IPS DF 4.7 (cell line): ENCODE results near the gene CATSPERB.
"Not testable (repeated sequence)": the region's sequence is repeated elsewhere in the genome, so short reads cannot be mapped to it uniquely, and the experiment has no call there.

Source experiments
- DNase-seq: peaks from one replicate; pipeline ENCODE4 v3.0.0-alpha.2; 2013; ENCODE audit warnings: low spot score; ENCODE audit errors: extremely low read depth

CATSPERB gene

DNA sequence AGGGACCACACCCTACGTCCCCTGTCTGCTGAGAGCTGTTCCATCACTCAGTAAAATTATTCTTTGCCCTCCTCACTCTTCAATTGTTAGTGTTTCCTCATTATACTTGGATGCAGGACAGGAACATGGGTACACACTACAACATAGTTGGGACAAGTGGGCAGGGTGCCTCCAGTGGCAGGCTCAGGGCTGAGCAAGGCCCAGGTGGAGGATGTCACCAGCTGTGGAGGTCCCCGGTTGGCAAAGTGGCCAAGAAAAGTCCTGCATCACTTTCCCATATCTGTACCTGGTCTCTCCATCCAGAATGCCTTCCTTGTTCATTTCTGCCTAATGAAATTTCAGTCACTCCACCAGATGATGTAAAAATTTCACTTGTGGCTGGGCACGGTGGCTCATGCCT, 149.1 kb downstream of the CATSPERB start:
- no peak for DNase-seq

DNA sequence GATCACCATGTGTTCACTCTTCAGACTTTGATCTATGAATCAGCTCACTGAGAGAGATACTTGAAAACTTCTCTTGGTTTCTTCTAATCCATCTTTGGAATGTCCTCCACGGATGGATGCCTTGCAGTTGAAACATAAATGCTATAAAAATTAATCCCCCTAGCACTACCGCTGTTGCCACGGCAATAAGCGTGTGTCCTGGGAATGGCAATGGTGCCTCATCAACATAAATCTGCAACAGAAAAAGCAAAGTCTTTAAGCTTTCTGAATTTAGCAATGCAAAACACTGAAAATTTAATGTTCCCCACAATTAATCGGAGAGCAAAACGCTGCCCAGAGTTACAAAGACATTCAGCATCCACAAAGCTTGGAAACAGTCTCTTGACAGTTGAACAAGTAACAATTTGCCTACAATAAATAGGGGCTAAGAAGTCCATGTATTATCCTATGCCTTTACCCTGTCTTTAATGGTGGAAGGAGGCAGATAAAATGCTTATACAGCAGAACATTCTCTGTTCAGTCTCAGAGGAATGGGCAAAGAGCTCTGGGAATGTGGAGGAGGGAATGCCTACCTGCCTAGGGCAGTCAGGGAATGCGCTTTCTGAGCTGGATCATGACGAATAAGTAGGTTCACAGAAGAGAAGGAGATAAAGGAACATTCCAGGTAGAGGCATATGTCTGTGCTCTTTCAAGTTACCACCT, 150.9 kb downstream of the CATSPERB start:
- DNase-seq = no peak

DNA sequence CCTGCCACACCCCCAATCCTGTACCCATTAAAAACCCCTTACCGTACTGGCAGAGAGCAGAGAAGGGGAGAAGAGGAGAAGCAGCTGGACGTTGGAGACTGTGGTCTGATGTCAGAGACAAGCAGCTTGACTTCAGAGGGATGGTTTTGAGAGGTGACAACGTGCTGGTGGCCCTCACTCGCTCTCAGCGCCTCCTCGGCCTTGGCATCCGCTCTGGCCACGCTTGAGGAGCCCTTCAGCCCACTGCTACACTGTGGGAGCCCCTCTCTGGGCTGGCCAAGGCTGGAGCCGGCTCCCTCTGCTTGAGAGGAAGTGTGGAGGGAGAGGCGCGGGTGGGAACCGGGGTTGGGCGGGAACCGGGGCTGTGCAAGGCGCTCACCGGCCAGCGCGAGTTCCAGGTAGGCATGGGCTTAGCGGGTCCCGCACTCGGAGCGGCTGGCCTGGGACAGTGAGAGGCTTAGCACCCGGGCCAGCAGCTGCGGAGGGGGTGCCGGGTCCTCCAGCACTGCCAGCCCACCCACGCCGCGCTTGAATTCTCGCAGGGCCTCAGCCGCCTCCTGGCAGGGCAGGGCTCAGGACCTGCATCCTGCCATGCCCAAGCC, 154.2 kb downstream of the CATSPERB start:
- no peak for DNase-seq

DNA sequence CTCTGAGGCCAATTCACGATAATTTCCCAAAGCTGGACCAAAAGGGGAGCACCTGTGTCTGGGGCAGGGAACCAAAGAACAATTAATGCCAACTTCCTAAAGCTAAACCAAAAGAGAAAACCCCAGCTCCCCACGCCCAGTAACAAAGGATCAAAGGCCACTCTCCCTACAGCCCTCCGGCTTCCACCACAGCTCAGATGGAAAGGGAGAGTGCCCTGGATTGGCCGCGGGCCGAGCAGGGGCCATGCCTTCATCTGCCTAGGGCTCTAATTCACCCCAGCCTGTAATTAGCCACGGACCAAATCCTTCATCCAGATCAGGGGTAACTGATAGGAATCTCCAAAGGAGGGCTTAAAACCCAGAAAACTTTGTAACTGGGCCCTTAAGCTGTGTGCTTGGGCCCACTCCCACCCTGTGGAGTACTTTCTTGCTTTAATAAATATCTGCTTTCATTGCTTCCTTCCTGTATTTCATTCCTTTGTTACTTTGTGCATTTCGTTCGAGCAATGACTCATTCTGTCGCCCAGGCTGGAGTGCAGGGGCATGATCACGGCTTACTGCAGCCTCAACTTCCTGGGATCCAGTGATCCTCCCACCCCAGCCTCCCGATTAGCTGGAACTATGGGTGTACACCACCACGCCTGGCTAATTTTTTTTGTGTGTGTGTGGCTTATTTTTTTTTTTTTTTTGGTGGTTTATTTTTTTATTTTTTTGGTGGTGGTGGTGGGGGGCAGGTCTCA, 156.2 kb downstream of the CATSPERB start:
- no peak for DNase-seq

DNA sequence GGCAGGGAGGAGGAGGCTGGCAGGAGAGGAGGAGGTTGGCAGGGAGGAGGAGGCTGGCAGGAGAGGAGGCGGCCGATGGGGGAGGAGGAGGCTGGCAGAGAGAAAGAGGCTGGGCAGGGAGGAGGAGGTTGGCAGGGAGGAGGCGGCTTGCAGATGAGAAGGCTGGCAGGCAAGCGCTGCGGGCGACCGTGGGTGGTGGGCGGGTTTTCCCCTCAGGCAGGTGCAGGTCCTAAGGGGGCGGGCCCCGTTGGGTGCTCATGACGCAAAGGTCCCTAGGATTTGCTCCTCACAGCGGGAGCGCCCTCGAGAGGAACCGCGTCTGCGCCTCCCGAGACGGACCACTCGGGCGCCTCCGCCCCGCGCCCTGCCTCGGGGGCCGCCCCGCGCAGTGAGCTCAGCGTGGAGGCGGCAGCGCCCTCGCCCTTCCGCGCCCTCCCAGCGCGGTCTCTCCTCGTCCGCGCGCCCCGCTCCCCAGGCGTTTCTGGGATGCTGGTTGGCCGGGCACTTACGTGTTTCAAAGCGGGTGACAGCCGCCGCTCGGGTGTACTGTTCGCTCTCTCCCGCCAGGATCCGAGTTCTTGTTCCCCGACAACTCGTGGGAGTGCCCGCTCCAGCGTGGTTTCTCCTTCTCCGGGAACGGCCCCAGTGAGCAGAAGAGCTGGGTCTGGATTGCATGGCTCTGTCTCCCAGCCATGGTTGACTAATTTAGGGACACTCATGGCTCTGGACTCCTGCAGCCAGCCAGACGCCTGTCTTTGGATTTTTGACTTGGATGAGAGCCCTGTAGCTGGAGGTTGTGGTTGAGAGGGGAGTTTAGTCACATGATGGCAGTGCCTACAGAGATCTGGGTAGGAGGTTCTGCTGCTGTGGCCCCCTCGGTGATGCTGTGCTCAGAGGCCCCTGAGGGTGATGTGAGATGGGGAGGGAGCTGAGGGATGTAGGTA, 157.7 kb downstream of the CATSPERB start:
- no peak for DNase-seq

DNA sequence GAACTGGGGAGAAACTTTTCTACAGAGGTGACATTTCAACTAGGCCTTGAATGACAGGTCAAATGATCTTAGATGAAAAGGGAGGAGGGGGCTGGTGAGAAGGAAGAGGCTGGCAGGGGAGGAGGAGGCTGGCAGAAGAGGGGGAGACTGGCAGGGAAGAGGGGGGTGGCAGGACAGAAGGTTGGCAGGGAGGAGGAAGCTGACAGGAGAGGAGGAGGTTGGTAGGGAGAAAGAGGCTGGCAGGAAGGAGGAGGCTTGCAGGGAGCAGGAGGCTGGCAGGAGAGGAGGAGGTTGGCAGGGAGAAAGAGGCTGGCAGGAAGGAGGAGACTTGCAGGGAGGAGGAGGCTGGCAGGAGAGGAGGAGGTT, 158.4 kb downstream of the CATSPERB start:
- DNase-seq = no peak

DNA sequence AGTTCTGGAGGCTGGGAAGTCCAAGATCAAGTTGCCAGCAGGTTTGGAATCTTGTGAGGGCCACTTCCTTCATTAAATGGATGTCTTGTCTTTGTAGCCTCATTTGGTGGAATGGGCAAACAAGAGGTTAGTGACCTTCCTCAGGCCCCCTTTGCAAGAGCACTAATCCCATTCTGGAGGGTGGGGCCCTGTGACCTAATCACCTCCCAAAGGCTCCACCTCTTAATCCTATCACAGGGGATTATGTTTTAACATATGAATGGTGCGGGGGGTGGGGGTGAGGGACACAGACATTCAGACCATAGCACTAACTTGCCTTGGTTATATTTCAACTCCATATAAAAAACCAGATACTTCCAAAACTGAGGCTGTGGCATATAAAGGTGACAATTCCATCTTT, 161.9 kb downstream of the CATSPERB start:
- no peak for DNase-seq

DNA sequence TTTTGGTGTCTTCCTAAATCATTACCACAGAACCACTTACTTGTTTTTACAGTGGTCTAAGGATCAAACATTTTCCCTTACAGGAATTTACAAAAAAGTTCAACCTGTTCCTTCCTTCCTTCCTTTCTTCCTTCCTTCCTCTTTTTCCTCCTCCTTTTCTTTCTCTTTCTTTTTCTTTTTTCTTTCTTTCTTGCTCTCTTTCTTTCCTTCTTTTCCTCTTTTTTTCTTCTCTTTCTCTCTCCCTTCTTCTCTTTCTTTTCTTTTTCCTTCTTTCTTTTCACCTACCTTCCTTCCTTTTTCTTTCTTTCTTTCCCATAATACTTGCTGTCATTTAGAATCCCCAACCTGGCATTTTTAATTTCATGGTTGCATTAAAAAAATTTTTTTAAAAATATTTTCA, 162.6 kb downstream of the CATSPERB start:
- no peak for DNase-seq

DNA sequence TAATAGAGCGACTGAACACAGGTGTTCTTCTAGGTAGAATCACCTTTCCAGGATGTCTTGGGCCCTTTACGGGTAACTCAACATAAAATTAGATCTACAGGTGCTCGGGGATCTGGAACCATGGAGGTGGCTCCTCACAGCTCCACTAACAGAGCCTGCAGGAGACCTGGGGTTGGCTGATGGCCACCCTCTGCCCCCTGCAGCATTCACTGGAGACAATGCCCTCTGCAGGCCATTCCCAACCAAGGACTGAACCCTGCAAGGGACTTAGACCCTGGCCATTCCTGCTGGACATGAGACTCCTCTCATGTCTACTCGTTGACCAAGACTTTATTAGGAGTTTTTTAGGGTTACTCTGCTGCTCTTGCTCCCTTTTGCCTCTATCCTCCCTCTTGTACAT, 163.3 kb downstream of the CATSPERB start:
- DNase-seq = no peak

DNA sequence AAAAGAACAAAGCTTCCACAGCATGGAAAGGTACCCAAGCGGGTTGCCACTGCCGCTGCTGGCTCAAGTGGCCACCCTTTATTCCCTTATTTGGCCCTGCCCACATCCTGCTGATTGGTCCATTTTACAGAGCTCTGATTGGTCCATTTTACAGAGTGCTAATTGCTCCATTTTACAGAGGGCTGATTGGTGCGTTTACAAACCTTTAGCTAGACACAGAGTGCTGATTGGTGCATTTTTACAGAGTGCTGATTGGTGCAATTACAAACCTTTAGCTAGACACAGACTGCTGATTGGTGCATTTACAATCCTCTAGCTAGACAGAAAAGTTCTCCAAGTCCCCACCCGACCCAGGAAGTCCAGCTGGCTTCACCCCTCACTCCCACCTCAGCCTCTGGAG, 164.1 kb downstream of the CATSPERB start:
- DNase-seq = not testable (repeated sequence)

DNA sequence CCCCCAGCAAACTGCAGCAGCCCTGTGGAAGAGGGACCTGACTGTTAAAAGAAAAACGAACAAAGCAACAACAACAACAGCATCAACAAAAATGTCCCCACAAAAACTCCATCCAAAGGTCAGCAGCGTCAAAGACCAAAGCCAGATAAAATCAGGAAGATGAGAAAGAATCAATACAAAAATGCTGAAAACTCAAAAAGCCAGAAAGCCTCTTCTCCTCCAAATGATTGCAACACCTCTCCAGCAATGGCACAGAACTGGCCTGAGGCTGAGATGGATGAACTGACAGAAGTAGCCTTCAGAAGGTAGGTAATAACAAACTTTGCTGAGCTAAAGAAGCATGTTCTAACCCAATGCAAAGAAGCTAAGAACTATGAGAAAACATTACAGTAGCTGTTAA, 176.4 kb downstream of the CATSPERB start:
- DNase-seq = no peak

DNA sequence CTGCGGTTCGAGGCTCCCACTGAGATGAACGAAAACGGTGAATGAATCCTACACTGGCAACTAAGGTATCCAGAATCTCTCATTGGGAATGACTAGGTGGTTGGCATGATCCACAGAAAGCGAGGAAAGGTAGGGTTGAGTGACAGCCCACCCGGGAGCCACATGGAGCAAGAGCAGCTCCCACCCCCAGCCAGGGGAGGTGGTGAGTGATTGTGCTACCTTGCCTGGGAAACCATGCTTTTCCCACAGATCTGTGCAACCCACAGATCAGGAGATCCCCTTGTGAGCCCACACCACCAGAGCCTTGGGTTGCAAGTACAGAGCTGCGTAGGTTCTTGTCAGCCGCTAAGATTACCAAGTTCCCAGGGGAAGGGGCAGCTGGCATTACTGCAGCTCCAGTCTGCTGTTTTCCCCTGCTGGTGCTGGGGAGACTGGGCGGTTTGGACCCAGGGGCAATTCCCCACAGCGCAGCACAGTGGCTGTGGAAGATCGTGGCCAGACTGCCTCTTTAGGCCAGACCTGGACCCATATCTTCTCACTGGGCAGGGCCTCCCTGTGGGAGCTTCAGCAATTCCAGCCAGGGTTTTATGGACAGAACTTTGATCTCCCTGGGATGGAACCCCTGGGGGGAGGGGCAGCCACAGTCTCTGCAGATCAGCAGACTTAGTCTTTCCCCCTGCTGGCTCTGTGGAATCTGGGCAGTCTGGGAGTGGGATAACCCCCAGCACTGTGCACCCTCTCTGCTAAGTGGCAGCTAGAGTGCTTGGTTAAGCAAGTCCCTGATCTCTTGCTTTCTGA, 177.2 kb downstream of the CATSPERB start:
- DNase-seq = no peak

DNA sequence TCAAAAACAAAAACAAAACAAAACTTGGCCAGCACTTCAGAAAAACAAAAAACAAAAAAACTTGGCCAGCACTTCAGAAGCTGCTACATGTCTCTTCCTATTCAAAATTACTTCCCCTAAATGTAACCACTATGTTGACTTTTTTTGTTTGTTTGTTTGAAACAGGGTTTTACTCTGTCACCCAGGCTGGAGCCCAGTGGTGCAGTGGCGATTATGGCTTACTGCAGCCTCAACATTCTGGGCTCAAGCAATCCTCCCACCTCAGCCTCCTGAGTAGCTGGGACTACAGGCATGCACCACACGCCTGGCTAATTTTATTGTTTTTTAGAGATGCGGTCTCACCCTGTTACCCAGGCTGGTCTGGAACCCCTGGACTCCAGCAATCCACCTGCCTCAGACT, 183.8 kb downstream of the CATSPERB start:
- no peak for DNase-seq

DNA sequence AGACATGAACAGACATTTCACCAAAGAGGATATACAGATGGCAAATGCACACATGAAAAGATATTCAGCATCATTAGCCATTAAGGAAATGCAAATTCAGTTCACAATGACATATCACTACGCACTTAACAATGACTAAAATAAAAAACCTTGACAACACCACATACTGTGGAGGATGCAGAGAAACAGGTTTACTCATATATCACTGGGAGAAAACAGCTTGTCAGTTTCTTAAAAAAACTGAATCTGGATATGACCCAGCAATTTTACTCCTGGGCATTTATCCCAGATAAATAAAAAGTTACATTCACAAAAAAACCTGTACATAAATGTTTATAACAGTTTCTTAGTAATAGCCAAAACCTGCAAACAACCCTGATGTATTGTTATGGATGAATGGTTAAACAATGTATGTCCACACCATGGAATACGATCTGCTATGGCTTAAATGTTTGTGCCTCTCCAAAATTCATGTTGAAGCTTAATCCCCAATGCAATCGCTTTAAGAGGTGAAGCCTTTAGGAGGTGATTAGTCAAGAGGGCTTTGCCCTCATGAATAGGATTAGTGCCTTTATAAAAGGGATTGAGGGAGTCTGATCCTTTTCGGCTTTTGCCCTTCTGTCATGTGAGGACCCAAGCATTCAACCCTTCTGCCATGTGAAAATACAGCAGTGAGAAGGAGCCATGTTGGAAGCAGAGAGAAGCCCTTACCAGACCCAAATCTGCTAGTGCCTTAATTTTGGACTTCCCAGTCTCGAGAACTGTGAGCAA, 185.8 kb downstream of the CATSPERB start:
- DNase-seq = no peak

DNA sequence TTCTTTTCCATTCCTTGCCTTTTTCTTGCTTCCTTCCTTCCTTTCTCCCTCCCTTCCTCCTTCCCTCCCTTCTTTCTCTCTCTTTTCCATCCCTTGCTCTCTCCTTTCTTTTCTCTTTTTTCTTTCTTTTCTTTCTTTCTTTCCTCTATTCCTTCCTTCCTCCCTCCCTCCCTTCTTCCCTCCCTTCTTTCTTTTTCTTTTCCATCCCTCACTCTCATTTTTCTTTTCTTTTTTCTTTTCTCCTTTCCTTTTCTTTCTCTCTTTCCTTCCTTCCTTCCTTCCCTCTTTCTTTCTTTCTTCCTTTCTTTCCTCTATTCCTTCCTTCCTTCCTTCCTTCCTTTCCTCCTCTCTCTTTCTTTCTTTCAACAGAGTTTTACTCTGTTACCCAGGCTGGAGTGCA, 186.7 kb downstream of the CATSPERB start:
- DNase-seq = no peak

DNA sequence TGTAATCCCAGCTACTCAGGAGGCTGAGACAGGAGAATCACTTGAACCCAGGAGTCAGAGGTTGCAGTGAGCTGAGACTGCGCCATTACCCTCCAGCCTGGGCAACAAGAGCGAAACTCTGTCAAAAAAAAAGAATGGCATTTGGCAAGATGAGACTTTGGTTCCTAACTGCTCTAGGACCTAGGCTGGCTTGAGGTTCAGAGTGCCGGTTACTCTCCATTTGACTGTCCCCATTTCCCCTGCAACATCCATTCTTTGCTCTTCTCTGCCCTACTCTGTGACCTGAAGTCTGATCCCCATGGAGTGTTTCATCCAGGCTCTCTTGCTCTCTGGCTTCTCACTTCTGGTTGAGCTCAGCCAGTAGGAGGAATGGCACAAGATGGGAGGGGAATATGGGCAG, 195.6 kb downstream of the CATSPERB start:
- DNase-seq = no peak

DNA sequence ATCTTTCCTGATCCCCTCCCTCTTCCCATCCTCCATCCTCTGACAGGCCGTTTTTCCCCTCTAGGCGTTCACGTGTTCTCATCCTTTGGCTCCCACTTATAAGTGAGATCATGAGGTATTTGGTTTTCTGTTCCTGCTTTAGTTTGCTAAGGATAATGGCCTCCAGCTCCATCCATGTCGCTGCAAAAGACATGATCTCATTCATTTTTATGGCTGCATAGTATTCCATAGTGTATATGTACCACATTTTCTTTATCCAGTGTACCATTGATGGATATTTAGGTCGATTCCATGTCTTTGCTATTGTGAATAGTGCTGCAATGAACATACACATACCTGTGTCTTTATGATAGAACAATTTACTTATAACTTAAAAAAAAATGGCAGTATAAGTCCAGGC, 197.8 kb downstream of the CATSPERB start:
- DNase-seq = not testable (repeated sequence)

DNA sequence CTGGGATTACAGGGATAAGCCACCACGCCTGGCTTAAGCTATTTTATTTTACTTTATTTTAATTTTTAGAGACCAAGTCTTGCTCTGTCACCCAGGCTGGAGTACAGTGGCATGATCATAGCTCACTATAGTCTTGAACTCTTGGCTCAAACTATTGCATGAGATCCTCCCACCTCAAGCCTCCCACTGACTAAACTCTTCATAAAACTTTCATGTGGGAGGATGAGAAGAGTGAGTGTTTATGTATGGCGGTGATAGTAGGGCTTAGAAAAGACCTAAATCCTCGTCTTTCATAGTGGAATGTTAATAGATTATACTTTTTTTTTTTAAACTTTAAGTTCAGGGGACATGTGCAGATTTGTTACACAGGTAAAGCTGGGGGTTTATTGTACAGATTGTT, 198.3 kb downstream of the CATSPERB start:
- DNase-seq = no peak
